Astrocyte (in vitro differentiated cells and primary cell): ENCODE data around the gene KLF7.

Experiments
- EZH2 ChIP-seq: IDR thresholded peaks from 2 replicates; pipeline ENCODE4 v1.6.1; 2012; ENCODE audit warnings: mild to moderate bottlenecking, low read length, inconsistent platforms; ENCODE audit not compliant: insufficient read depth
- TF ChIP-seq, protein P1 (sequence below): IDR thresholded peaks from 2 replicates; pipeline ENCODE4 v1.5.1; 2011; ENCODE audit warnings: low read depth, mild to moderate bottlenecking, inconsistent platforms, low read length, moderate library complexity; ENCODE audit not compliant: insufficient read depth

DNA sequence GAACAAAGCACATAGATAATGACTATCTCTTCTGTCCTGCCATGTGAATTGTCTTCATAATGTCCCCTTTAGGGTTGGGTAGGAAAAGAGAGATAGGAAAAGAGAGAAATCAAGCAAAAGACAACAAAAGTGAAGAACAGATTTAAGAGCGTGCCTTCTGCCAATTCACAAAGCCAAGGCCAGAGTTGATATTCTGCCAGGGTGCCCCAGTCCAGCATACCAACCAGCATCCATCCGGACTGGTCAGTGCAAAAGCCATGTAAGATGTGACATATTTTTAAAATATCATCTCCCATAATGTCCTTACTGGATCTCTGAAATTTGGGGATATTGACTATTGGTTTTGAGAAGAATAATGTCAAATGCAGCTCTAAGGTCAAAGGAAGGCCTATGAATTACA is 35.7 kb upstream of the KLF7 start:
- TF ChIP-seq, protein P1, sequence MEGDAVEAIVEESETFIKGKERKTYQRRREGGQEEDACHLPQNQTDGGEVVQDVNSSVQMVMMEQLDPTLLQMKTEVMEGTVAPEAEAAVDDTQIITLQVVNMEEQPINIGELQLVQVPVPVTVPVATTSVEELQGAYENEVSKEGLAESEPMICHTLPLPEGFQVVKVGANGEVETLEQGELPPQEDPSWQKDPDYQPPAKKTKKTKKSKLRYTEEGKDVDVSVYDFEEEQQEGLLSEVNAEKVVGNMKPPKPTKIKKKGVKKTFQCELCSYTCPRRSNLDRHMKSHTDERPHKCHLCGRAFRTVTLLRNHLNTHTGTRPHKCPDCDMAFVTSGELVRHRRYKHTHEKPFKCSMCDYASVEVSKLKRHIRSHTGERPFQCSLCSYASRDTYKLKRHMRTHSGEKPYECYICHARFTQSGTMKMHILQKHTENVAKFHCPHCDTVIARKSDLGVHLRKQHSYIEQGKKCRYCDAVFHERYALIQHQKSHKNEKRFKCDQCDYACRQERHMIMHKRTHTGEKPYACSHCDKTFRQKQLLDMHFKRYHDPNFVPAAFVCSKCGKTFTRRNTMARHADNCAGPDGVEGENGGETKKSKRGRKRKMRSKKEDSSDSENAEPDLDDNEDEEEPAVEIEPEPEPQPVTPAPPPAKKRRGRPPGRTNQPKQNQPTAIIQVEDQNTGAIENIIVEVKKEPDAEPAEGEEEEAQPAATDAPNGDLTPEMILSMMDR, result no peak
- no peak for TF ChIP-seq EZH2
